GM23338 (cell line): ENCODE results near the gene LYZL6. TPM values are rescaled to one million over a fixed set of nuclear protein-coding genes. Genes with fewer than 3 reads are reported as not detected.

Experiments used
- ATAC-seq: fragments of 200-7000 bp; cut with Tn5 transposase; 3 replicates; pipeline ENCODE4 v1.9.1; 2020
- DNase-seq: peaks from one replicate; pipeline ENCODE4 v3.0.0-alpha.2; 2015; ENCODE audit warnings: low spot score
- H2AFZ ChIP-seq: fragments of 200-600 bp; sonication (generic); 2 replicates; pipeline ENCODE4 v1.8.0; 2016; ENCODE audit warnings: antibody characterized with exemption, mild to moderate bottlenecking, moderate library complexity
- H3F3A ChIP-seq: fragments of 200-600 bp; sonication (generic); replicated peaks from 2 replicates; pipeline ENCODE4 v1.8.0; 2017; ENCODE audit warnings: antibody characterized with exemption, mixed run types, low read depth
- H3K27ac ChIP-seq: fragments of 200-600 bp; sonication (generic); 2 replicates; pipeline ENCODE4 v1.6.1; 2016; ENCODE audit warnings: low read depth
- H3K27me3 ChIP-seq: fragments of 200-600 bp; sonication (generic); 2 replicates; pipeline ENCODE4 v1.8.0; 2016; ENCODE audit warnings: mild to moderate bottlenecking, mixed run types, moderate library complexity; ENCODE audit not compliant: insufficient read depth
- H3K36me3 ChIP-seq: fragments of 200-600 bp; sonication (generic); 2 replicates; pipeline ENCODE4 v1.8.0; 2016; ENCODE audit warnings: mild to moderate bottlenecking; ENCODE audit not compliant: insufficient read depth
- H3K4me1 ChIP-seq: fragments of 200-600 bp; sonication (generic); 2 replicates; pipeline ENCODE4 v1.8.0; 2016; ENCODE audit warnings: mild to moderate bottlenecking, moderate library complexity; ENCODE audit not compliant: insufficient read depth
- H3K4me2 ChIP-seq: fragments of 200-600 bp; sonication (generic); 2 replicates; pipeline ENCODE4 v1.7.1; 2017; ENCODE audit warnings: mixed run types
- H3K4me3 ChIP-seq: fragments of 200-600 bp; sonication (generic); 2 replicates; pipeline ENCODE4 v1.6.1; 2016; ENCODE audit warnings: mixed run types
- H3K79me2 ChIP-seq: fragments of 200-600 bp; sonication (generic); replicated peaks from 2 replicates; pipeline ENCODE4 v1.8.0; 2017; ENCODE audit warnings: mild to moderate bottlenecking; ENCODE audit not compliant: insufficient read depth
- H3K9me2 ChIP-seq: fragments of 200-600 bp; sonication (generic); 2 replicates; pipeline ENCODE4 v1.8.0; 2017; ENCODE audit not compliant: insufficient read depth
- H4K20me1 ChIP-seq: fragments of 200-600 bp; sonication (generic); replicated peaks from 2 replicates; pipeline ENCODE4 v1.8.0; 2017; ENCODE audit warnings: mild to moderate bottlenecking; ENCODE audit not compliant: insufficient read depth
- H3K27ac Mint-ChIP-seq: 2 replicates; pipeline ENCODE4 v1.8.0; 2020; ENCODE audit warnings: inconsistent platforms, mild to moderate bottlenecking, moderate library complexity, mixed read lengths
- H3K27me3 Mint-ChIP-seq: 3 replicates; pipeline ENCODE4 v1.8.0; 2022; ENCODE audit warnings: low read depth, mild to moderate bottlenecking, moderate library complexity, mixed read lengths, inconsistent platforms; ENCODE audit not compliant: insufficient read depth, poor library complexity
- H3K36me3 Mint-ChIP-seq: 3 replicates; pipeline ENCODE4 v1.8.0; 2021; ENCODE audit warnings: low read depth, mild to moderate bottlenecking, inconsistent platforms, moderate library complexity, mixed read lengths
- H3K4me1 Mint-ChIP-seq: 3 replicates; pipeline ENCODE4 v1.8.0; 2020; ENCODE audit warnings: mild to moderate bottlenecking, inconsistent platforms, mixed read lengths
- H3K4me3 Mint-ChIP-seq: 3 replicates; pipeline ENCODE4 v1.8.0; 2021; ENCODE audit warnings: moderate library complexity, mild to moderate bottlenecking, inconsistent platforms, mixed read lengths
- H3K9me3 Mint-ChIP-seq: 3 replicates; pipeline ENCODE4 v1.8.0; 2020; ENCODE audit warnings: moderate library complexity, mild to moderate bottlenecking, inconsistent platforms, mixed read lengths
- EZH2phosphoT487 ChIP-seq: fragments of 200-600 bp; sonication (generic); IDR thresholded peaks from one replicate; pipeline ENCODE4 v1.8.1; 2018; ENCODE audit warnings: antibody characterized with exemption; ENCODE audit not compliant: unreplicated experiment
- polyA plus RNA-seq: library from polyadenylated mRNA; unstranded; fragments of >200 nt; fragmentation: Nextera tagmentation; extraction: Ambion mirVana; gene quantifications from 2 replicates; pipeline ENCODE4 v1.2.1, GENCODE V29; 2016
- total RNA-seq: library from RNA; depleted of rRNA; stranded (reverse); fragments of >200 nt; shearing (Covaris generic); gene quantifications from 2 replicates; pipeline ENCODE4 v1.2.3, GENCODE V29; 2014
- TF ChIP-seq, protein P1 (sequence below): fragments of 250-450 bp; sonication (Bioruptor Pico); IDR thresholded peaks from 2 replicates; pipeline ENCODE4 v1.5.0; 2020; ENCODE audit warnings: mild to moderate bottlenecking, moderate library complexity
- TF ChIP-seq, protein P2 (sequence below): IDR thresholded peaks from 2 replicates; pipeline ENCODE4 v1.6.1; 2016; ENCODE audit warnings: antibody characterized with exemption
- TF ChIP-seq, protein P3 (sequence below): IDR thresholded peaks from one replicate; pipeline ENCODE4 v1.6.1; 2018; ENCODE audit warnings: antibody characterized with exemption; ENCODE audit not compliant: unreplicated experiment
- TF ChIP-seq, protein P4 (sequence below), 2 experiments: fragments of 200-600 bp in 1 of 2; sonication (generic) in 1 of 2; conservative IDR thresholded peaks; 2 replicates each; pipeline versions ENCODE4 v1.5.1 to v1.6.1; 2016 to 2017; ENCODE audit warnings: antibody characterized with exemption in 2 of 2, low read depth in 2 of 2, mild to moderate bottlenecking in 2 of 2, moderate library complexity in 1 of 2

Gene LYZL6
- total and polyA plus RNA-seq, 2 experiments from 2014 or later, result not detected

GRCh38 chr17:35984140-35984539 is 40.6 kb upstream of the LYZL6 start (continued):
- no peak for TF ChIP-seq EZH2phosphoT487
- TF ChIP-seq, protein P1, sequence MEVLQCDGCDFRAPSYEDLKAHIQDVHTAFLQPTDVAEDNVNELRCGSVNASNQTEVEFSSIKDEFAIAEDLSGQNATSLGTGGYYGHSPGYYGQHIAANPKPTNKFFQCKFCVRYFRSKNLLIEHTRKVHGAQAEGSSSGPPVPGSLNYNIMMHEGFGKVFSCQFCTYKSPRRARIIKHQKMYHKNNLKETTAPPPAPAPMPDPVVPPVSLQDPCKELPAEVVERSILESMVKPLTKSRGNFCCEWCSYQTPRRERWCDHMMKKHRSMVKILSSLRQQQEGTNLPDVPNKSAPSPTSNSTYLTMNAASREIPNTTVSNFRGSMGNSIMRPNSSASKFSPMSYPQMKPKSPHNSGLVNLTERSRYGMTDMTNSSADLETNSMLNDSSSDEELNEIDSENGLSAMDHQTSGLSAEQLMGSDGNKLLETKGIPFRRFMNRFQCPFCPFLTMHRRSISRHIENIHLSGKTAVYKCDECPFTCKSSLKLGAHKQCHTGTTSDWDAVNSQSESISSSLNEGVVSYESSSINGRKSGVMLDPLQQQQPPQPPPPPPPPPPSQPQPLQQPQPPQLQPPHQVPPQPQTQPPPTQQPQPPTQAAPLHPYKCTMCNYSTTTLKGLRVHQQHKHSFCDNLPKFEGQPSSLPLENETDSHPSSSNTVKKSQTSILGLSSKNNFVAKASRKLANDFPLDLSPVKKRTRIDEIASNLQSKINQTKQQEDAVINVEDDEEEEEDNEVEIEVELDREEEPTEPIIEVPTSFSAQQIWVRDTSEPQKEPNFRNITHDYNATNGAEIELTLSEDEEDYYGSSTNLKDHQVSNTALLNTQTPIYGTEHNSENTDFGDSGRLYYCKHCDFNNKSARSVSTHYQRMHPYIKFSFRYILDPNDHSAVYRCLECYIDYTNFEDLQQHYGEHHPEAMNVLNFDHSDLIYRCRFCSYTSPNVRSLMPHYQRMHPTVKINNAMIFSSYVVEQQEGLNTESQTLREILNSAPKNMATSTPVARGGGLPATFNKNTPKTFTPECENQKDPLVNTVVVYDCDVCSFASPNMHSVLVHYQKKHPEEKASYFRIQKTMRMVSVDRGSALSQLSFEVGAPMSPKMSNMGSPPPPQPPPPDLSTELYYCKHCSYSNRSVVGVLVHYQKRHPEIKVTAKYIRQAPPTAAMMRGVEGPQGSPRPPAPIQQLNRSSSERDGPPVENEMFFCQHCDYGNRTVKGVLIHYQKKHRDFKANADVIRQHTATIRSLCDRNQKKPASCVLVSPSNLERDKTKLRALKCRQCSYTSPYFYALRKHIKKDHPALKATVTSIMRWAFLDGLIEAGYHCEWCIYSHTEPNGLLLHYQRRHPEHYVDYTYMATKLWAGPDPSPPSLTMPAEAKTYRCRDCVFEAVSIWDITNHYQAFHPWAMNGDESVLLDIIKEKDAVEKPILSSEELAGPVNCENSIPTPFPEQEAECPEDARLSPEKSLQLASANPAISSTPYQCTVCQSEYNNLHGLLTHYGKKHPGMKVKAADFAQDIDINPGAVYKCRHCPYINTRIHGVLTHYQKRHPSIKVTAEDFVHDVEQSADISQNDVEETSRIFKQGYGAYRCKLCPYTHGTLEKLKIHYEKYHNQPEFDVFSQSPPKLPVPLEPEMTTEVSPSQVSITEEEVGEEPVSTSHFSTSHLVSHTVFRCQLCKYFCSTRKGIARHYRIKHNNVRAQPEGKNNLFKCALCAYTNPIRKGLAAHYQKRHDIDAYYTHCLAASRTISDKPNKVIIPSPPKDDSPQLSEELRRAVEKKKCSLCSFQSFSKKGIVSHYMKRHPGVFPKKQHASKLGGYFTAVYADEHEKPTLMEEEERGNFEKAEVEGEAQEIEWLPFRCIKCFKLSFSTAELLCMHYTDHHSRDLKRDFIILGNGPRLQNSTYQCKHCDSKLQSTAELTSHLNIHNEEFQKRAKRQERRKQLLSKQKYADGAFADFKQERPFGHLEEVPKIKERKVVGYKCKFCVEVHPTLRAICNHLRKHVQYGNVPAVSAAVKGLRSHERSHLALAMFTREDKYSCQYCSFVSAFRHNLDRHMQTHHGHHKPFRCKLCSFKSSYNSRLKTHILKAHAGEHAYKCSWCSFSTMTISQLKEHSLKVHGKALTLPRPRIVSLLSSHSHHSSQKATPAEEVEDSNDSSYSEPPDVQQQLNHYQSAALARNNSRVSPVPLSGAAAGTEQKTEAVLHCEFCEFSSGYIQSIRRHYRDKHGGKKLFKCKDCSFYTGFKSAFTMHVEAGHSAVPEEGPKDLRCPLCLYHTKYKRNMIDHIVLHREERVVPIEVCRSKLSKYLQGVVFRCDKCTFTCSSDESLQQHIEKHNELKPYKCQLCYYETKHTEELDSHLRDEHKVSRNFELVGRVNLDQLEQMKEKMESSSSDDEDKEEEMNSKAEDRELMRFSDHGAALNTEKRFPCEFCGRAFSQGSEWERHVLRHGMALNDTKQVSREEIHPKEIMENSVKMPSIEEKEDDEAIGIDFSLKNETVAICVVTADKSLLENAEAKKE (CRISPR knock-in tag), result no peak

- H3K36me3 Mint-ChIP-seq, result no peaks in the 10 kb centered on the region
- H3F3A ChIP-seq, result no peaks in the 10 kb centered on the region
- no peak overlapping the region for H3K4me3 ChIP-seq
- no peaks in the 10 kb centered on the region for H3K9me3 Mint-ChIP-seq
- no peak overlapping the region for H2AFZ ChIP-seq
- no peaks in the 10 kb centered on the region for H3K27me3 ChIP-seq
- H3K4me3 Mint-ChIP-seq, result no peak overlapping the region
- no peaks in the 10 kb centered on the region for H3K4me1 ChIP-seq
- H4K20me1 ChIP-seq, result no peaks in the 10 kb centered on the region
- H3K4me2 ChIP-seq, result no peak overlapping the region
- H3K27me3 Mint-ChIP-seq, result peaks cover 6% of the 10 kb centered on the region
- DNase-seq (no peak), ATAC-seq (no peak)
- no peaks in the 10 kb centered on the region for H3K79me2 ChIP-seq
- H3K36me3 ChIP-seq, result no peaks in the 10 kb centered on the region
- TF ChIP-seq, protein P2, sequence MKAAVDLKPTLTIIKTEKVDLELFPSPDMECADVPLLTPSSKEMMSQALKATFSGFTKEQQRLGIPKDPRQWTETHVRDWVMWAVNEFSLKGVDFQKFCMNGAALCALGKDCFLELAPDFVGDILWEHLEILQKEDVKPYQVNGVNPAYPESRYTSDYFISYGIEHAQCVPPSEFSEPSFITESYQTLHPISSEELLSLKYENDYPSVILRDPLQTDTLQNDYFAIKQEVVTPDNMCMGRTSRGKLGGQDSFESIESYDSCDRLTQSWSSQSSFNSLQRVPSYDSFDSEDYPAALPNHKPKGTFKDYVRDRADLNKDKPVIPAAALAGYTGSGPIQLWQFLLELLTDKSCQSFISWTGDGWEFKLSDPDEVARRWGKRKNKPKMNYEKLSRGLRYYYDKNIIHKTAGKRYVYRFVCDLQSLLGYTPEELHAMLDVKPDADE, result no peak
- TF ChIP-seq, protein P3, sequence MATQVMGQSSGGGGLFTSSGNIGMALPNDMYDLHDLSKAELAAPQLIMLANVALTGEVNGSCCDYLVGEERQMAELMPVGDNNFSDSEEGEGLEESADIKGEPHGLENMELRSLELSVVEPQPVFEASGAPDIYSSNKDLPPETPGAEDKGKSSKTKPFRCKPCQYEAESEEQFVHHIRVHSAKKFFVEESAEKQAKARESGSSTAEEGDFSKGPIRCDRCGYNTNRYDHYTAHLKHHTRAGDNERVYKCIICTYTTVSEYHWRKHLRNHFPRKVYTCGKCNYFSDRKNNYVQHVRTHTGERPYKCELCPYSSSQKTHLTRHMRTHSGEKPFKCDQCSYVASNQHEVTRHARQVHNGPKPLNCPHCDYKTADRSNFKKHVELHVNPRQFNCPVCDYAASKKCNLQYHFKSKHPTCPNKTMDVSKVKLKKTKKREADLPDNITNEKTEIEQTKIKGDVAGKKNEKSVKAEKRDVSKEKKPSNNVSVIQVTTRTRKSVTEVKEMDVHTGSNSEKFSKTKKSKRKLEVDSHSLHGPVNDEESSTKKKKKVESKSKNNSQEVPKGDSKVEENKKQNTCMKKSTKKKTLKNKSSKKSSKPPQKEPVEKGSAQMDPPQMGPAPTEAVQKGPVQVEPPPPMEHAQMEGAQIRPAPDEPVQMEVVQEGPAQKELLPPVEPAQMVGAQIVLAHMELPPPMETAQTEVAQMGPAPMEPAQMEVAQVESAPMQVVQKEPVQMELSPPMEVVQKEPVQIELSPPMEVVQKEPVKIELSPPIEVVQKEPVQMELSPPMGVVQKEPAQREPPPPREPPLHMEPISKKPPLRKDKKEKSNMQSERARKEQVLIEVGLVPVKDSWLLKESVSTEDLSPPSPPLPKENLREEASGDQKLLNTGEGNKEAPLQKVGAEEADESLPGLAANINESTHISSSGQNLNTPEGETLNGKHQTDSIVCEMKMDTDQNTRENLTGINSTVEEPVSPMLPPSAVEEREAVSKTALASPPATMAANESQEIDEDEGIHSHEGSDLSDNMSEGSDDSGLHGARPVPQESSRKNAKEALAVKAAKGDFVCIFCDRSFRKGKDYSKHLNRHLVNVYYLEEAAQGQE, result no peak
- TF ChIP-seq, protein P4, sequence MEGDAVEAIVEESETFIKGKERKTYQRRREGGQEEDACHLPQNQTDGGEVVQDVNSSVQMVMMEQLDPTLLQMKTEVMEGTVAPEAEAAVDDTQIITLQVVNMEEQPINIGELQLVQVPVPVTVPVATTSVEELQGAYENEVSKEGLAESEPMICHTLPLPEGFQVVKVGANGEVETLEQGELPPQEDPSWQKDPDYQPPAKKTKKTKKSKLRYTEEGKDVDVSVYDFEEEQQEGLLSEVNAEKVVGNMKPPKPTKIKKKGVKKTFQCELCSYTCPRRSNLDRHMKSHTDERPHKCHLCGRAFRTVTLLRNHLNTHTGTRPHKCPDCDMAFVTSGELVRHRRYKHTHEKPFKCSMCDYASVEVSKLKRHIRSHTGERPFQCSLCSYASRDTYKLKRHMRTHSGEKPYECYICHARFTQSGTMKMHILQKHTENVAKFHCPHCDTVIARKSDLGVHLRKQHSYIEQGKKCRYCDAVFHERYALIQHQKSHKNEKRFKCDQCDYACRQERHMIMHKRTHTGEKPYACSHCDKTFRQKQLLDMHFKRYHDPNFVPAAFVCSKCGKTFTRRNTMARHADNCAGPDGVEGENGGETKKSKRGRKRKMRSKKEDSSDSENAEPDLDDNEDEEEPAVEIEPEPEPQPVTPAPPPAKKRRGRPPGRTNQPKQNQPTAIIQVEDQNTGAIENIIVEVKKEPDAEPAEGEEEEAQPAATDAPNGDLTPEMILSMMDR (conservative IDR thresholded peaks at IDR 0.05; ENCODE audit: low read depth in 2 of 2), result no peak
- no peak overlapping the region for H3K27ac Mint-ChIP-seq
- H3K4me1 Mint-ChIP-seq, result no peaks in the 10 kb centered on the region
- peaks cover 7% of the 10 kb centered on the region; the same call in 1 of the 2 replicates for H3K9me2 ChIP-seq
- no peak overlapping the region for H3K27ac ChIP-seq
These were observed 39.1 kb upstream of the LYZL6 start for GRCh38 chr17:35982409-35983191.
